ENCODE results near the gene COX7B2.

DNA sequence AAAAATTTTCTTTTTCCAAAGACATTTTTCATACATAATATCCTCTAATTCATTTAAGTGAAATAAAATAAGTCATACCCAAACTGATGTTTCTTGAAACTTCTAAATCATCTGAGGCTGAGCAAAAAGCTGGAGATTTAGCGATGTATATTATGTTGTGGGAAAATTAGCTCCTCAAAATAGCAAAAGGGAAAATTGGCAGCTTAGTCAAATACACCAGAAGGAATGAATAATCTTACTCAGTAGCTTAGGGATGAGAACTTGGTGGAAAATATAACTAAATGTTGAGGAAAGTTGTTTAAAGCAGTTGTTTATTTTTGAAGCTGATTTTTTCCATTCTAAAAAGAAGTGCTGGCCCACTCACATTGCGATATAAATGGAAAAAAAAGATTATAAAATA is 43.4 kb upstream of the COX7B2 start:
- TF ChIP-seq, protein P1, sequence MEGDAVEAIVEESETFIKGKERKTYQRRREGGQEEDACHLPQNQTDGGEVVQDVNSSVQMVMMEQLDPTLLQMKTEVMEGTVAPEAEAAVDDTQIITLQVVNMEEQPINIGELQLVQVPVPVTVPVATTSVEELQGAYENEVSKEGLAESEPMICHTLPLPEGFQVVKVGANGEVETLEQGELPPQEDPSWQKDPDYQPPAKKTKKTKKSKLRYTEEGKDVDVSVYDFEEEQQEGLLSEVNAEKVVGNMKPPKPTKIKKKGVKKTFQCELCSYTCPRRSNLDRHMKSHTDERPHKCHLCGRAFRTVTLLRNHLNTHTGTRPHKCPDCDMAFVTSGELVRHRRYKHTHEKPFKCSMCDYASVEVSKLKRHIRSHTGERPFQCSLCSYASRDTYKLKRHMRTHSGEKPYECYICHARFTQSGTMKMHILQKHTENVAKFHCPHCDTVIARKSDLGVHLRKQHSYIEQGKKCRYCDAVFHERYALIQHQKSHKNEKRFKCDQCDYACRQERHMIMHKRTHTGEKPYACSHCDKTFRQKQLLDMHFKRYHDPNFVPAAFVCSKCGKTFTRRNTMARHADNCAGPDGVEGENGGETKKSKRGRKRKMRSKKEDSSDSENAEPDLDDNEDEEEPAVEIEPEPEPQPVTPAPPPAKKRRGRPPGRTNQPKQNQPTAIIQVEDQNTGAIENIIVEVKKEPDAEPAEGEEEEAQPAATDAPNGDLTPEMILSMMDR (conservative IDR thresholded peaks at IDR 0.05; ENCODE audit: low read depth, low read length): no peak
- TF ChIP-seq MXI1 (IDR thresholded peaks at IDR 0.05; ENCODE audit: borderline replicate concordance, low read depth, low read length): no peak
- TF ChIP-seq NFE2L2 (IDR thresholded peaks at IDR 0.05; ENCODE audit: low read depth, low read length): no peak
- TF ChIP-seq SMC3 (IDR thresholded peaks at IDR 0.05; ENCODE audit: low read depth, low read length): no peak

All from IMR-90 (cell line).